ENCODE measurements around the gene PDE9A. TPM values are rescaled to one million over a fixed set of nuclear protein-coding genes. Genes with fewer than 3 reads are reported as not detected.
"Not testable (repeated sequence)": the region's sequence is repeated elsewhere in the genome, so short reads cannot be mapped to it uniquely, and the experiment has no call there.

Gene PDE9A
- polyA plus RNA-seq, 1 experiment = 0.09 TPM

- Histone ChIP-seq H3K4me3 (ENCODE audit: low read depth, low read length) (no peak overlapping the region), H3K36me3 (ENCODE audit: control insufficient read depth, insufficient read depth, low read length) (no peaks in the 10 kb centered on the region), H3K27me3 (ENCODE audit: control insufficient read depth, insufficient read depth, low read length) (peaks cover 2% of the 10 kb centered on the region; the same call in 1 of the 2 replicates)
- ChIA-PET CTCF (no interaction called here), POLR2A (no interaction called here)
- TF ChIP-seq CTCF (IDR thresholded peaks at IDR 0.05; ENCODE audit: insufficient read depth, low read depth, low read length) = no peak
- no peak for DNase-seq (ENCODE audit: low read depth)
Measured at GRCh38 chr21:42799516-42799915, 146.1 kb downstream of the PDE9A start.

- ChIA-PET CTCF (no interaction called here), POLR2A (no interaction called here)
- no peak for TF ChIP-seq CTCF (IDR thresholded peaks at IDR 0.05; ENCODE audit: insufficient read depth, low read depth, low read length)
- no peak overlapping the region for H3K4me3 ChIP-seq (ENCODE audit: low read depth, low read length)
- H3K36me3 ChIP-seq (ENCODE audit: control insufficient read depth, insufficient read depth, low read length) = no peaks in the 10 kb centered on the region
- H3K27me3 ChIP-seq (ENCODE audit: control insufficient read depth, insufficient read depth, low read length) = peaks cover 2% of the 10 kb centered on the region; the same call in 1 of the 2 replicates
- no peak for DNase-seq (ENCODE audit: low read depth)
Measured at GRCh38 chr21:42799948-42800347, 146.5 kb downstream of the PDE9A start.

- DNase-seq (ENCODE audit: low read depth); H3K36me3 ChIP-seq (ENCODE audit: control insufficient read depth, insufficient read depth, low read length); H3K27me3 ChIP-seq (ENCODE audit: control insufficient read depth, insufficient read depth, low read length); CTCF ChIA-PET; H3K4me3 ChIP-seq (ENCODE audit: low read depth, low read length); POLR2A ChIA-PET: not testable (repeated sequence)
Measured at GRCh38 chr21:42801616-42802015, 148.2 kb downstream of the PDE9A start.

GRCh38 chr21:42806509-42807140 is 153.2 kb downstream of the PDE9A start:
- ChIA-PET POLR2A (no interaction called here), CTCF (interaction anchor here (0.8 kb wide), 1 partner anchor 11 kb away, joined by 3 read pairs; no protein-coding TSS in a partner anchor)
- no peaks in the 10 kb centered on the region for H3K36me3 ChIP-seq (ENCODE audit: control insufficient read depth, insufficient read depth, low read length)
- peaks cover 1% of the 10 kb centered on the region; the same call in 1 of the 2 replicates for H3K27me3 ChIP-seq (ENCODE audit: control insufficient read depth, insufficient read depth, low read length)
- no peak for TF ChIP-seq CTCF (IDR thresholded peaks at IDR 0.05; ENCODE audit: insufficient read depth, low read depth, low read length)
- H3K4me3 ChIP-seq (ENCODE audit: low read depth, low read length) = no peak overlapping the region
- DNase-seq (ENCODE audit: low read depth) = no peak

GRCh38 chr21:42807293-42807895 is 154.0 kb downstream of the PDE9A start:
- CTCF ChIA-PET = interaction anchor here (0.8 kb wide), 1 partner anchor 10 kb away, joined by 3 read pairs; no protein-coding TSS in a partner anchor
- not testable (repeated sequence) for DNase-seq (ENCODE audit: low read depth); H3K27me3 ChIP-seq (ENCODE audit: control insufficient read depth, insufficient read depth, low read length); H3K36me3 ChIP-seq (ENCODE audit: control insufficient read depth, insufficient read depth, low read length); H3K4me3 ChIP-seq (ENCODE audit: low read depth, low read length)
- POLR2A ChIA-PET = interaction anchor here (0.6 kb wide), 1 partner anchor 221 kb away, joined by 3 read pairs; no protein-coding TSS in a partner anchor

- TF ChIP-seq CTCF (IDR thresholded peaks at IDR 0.05; ENCODE audit: insufficient read depth, low read depth, low read length) = no peak
- Histone ChIP-seq H3K36me3 (ENCODE audit: control insufficient read depth, insufficient read depth, low read length) (no peaks in the 10 kb centered on the region), H3K4me3 (ENCODE audit: low read depth, low read length) (no peak overlapping the region), H3K27me3 (ENCODE audit: control insufficient read depth, insufficient read depth, low read length) (peaks cover 1% of the 10 kb centered on the region; the same call in 1 of the 2 replicates)
- no peak for DNase-seq (ENCODE audit: low read depth)
- POLR2A ChIA-PET = interaction anchor here (0.6 kb wide), 1 partner anchor 221 kb away, joined by 3 read pairs; no protein-coding TSS in a partner anchor
- CTCF ChIA-PET = no interaction called here
Measured at GRCh38 chr21:42807938-42808613, 154.7 kb downstream of the PDE9A start.
